AG10803 (cell line): ENCODE data around the gene MORN5.
A peak's percentile ranks its signal among the peaks of the same experiment; 100 is the strongest.

Experiments
- DNase-seq: peaks from one replicate; pipeline ENCODE4 v3.0.0; 2010; ENCODE audit warnings: low read depth
- H3K4me3 ChIP-seq: 2 replicates; pipeline ENCODE4 v1.5.1; 2011; ENCODE audit warnings: mild to moderate bottlenecking, low read length, control low read depth
- TF ChIP-seq, protein P1 (sequence below): conservative IDR thresholded peaks from 2 replicates; pipeline ENCODE4 v1.5.1; 2011; ENCODE audit warnings: mild to moderate bottlenecking, low read length, control low read depth, inconsistent platforms

Gene MORN5

DNA sequence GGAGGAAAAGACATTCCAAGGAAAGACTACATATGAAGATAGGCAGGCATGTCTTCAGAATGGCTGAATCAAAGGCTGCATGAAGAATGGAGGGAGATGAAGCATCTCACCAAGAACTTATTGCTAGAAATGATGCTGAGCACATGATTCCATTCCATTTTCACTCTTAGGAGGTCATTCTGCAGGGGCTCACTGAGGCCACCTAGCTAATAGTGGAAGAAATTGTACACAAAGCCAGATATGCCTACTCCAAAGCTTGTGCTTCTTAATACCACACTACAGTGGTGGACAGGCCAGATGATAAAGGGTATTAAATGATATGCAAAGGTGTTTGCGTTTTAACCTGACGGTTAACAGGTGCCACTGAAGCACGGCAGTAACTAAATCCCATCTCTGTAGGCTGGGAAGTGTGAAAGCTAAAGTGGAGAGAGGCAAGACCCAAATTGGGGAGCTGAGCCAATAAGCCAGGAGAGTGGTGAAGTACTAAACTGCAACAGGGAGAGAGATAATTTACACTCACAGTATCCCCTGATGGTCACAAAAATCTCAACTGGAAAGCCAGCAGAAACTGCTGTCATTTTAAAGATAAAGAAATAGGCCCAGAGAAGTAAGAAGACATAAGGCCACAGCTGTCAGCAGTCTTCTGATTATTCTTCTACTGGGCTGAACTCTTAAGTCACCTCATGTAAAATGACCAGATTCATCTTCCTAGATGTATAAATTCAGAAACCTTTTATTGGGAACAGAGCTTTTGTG lies 14.7 kb upstream of the MORN5 start:
- no peak overlapping the region for H3K4me3 ChIP-seq
- no peak for DNase-seq
- TF ChIP-seq, protein P1, sequence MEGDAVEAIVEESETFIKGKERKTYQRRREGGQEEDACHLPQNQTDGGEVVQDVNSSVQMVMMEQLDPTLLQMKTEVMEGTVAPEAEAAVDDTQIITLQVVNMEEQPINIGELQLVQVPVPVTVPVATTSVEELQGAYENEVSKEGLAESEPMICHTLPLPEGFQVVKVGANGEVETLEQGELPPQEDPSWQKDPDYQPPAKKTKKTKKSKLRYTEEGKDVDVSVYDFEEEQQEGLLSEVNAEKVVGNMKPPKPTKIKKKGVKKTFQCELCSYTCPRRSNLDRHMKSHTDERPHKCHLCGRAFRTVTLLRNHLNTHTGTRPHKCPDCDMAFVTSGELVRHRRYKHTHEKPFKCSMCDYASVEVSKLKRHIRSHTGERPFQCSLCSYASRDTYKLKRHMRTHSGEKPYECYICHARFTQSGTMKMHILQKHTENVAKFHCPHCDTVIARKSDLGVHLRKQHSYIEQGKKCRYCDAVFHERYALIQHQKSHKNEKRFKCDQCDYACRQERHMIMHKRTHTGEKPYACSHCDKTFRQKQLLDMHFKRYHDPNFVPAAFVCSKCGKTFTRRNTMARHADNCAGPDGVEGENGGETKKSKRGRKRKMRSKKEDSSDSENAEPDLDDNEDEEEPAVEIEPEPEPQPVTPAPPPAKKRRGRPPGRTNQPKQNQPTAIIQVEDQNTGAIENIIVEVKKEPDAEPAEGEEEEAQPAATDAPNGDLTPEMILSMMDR = peak; percentile 47

DNA sequence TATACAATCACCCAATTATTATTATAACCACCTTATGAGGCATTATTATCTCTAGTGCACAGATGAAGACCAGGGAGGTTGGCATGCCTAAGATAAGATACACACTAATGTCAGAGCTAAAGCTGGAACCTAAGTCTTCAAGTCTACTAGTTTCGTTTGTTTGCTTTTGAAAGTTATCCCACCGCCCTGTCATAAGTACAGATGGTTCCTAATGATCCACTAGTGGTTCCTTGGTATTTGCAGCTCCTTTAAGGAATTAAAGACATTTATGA lies 14.2 kb upstream of the MORN5 start:
- H3K4me3 ChIP-seq = no peak overlapping the region
- TF ChIP-seq, protein P1 = no peak
- DNase-seq = no peak

DNA sequence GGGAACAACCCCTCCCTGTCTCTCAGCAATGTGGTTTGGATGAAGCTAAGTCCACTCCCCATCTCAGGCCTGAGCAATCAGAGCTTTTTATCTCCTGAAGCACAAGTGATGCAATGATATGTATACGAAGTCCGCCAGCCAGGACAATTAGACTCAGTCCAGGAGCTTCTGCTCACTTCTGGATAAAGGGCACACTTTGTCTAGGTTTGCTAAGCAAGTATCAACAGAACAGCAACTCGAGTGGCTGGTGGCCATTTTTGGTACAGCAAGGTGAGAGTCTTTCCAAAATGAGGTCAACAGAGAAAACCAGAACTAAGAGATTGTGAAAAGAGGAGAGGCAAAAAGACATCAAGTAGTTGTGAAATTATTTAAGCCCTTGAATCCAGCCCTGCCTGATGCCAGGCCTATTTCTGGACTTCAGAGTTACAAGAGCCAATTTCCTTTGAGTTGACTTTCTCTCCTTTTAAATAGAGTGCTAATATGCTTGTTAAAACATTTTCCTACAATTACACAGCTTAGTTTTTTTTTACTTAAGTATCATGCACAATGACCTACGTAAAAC lies 8.4 kb upstream of the MORN5 start:
- TF ChIP-seq, protein P1 = no peak
- no peak for DNase-seq
- no peak overlapping the region for H3K4me3 ChIP-seq

DNA sequence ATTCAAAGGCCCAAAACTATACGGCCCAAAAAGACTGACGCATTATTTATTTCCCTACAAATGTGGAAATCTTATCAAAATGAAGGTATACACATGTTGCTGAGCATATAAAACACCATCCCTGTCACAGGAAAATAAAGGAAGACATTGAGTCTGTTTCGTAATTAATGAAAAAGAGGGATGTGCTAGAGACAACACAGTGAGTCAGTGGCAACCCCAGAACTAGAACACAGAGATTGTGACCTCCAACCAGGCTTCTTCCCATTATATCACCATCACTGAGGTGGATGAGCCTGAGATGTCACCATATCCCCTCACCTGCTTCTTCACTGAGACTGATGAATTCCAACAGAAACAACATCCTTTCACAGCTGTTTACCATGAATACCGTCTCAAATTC lies 3.9 kb upstream of the MORN5 start:
- TF ChIP-seq, protein P1 = no peak
- H3K4me3 ChIP-seq = no peak overlapping the region
- DNase-seq = no peak

DNA sequence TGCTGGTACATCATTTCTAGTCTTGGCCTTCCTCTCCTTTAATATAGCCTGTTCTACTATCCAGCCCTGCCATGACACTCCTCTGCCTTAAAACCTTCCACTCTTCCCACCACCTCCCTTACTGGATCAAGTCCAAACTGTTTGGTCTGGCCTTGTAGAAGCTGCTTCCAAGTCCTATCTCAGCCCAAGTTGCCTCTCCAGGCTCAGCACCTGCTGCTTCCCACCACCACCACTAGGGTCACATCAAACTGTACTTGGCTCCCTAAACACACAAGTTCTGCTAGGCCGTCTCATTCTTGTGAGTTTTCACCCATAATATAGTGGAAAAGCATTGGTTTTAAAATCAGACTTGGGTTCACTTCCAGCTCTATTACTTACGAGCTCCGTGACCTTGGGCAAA lies 1.5 kb upstream of the MORN5 start:
- DNase-seq = peak; percentile 58
- TF ChIP-seq, protein P1 = peak; percentile 59
- no peak overlapping the region; the same call in 1 of the 2 replicates for H3K4me3 ChIP-seq

DNA sequence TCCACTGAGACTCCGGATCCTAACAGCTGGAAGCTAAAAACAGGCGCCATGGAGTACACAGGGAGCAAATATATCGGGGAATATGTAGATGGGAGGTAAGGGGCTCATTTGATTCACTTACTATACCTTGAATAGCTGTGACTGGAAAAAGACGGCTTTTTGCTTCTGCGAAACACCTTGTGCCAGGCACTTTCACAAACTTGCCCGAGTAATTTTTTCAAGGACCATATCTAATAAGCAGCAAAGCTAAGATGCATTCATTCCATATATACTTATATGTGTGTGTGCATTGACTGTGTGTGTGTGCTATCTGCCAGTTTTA lies 178 bp downstream of the MORN5 start:
- peak overlapping the region; percentile 98 for H3K4me3 ChIP-seq
- DNase-seq = no peak
- TF ChIP-seq, protein P1 = no peak

DNA sequence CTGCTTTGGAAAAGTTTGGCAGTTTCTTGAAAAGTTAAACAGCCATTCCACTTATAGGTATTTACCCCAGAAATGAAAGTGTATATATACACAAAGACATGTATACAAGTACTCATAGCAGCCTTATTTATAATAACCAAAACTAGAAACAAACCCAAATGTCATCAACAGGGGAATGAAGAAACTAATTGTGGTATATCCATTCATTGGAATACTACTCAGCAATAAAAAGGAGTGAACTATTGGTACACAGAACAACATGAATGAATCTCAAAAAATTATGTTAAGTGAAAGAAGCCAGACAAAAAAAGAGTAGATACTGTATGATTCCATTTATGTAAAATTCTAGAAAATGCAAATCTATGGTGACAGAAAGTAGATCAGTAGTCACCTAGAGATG lies 2.7 kb downstream of the MORN5 start:
- H3K4me3 ChIP-seq = no peak overlapping the region
- TF ChIP-seq, protein P1 = no peak
- DNase-seq = no peak
